ENCODE measurements around the gene ZFP64.
A peak's percentile ranks its signal among the peaks of the same experiment; 100 is the strongest.
"Not testable (repeated sequence)": the region's sequence is repeated elsewhere in the genome, so short reads cannot be mapped to it uniquely, and the experiment has no call there.

Gene ZFP64

DNA sequence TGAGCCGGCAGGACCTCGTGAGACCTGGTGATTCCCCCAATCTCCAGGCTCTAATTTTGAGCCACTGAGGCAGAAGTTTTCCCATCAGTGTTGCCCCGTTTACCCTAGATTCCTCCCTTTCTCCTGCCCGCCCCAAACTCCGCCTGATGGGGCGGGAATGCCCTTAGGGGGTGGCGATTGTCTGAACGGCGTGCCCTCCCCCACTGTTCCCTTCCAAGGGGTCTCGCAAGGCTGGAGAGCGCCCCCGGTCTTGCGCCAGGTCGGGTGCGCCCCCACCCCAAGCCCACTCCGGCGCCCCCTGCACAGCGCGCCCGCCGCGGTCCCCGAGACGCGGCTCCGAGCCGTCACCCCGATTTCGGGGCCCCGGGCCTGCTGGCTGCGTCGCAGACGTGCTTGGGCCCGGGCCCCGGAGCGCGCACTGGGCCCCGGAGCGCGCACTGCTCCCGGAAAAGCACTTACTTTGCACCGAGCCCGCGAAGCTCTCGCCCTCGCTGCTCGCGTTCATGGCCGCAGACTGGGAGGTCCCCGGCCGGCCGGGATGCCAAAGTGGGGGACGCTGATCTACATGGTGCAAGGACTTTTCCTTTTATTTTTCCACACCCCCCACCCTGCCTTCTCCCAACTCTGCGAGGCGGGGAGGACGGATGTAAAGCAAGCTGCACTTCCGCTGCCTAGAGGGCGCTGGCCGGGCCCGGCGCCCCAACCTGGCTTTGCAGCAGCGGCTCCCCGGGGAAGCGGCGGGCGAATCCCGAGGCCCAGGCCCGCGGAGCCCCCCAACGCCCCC, at the start of gene ZFP64:
TSS of gene ZFP64 (minus strand) at position 648 of the 784 bp plus-strand sequence. CDS start at position 505, 143 bp downstream.
- Mint-ChIP-seq H3K36me3 (ENCODE audit: low read depth) (peaks cover 15% of the 10 kb centered on the region), H3K4me1 (ENCODE audit: low read depth) (peaks cover 20% of the 10 kb centered on the region), H3K9me3 (no peaks in the 10 kb centered on the region), H3K27ac (peak within 1 kb of the TSS; percentile 88), H3K4me3 (peak within 1 kb of the TSS; percentile 91), H3K27me3 (no peaks in the 10 kb centered on the region)
- intact Hi-C loops (cut with micrococcal nuclease) = no loop called here

DNA sequence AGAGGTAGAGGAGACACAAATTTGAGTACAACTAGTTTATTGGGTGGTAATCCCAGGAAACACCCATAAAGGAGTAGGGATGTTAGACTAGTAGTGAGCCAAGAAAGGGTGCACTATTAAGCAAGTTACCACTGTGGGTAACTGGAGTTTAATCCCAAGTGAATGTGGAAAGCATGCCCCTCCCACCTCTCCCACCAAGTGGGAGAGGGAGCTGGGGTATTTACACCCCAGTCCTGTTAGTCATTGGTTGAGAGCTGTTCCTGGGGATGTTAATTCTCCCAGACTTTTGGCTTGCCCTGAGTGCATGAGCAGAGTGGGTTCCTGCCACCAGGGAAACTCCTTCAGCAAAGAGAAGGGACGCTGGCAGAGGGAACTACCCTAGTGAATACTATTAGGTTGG, 49.2 kb upstream of the ZFP64 start:
- Mint-ChIP-seq H3K4me3 (no peak overlapping the region), H3K36me3 (ENCODE audit: low read depth) (no peaks in the 10 kb centered on the region), H3K9me3 (no peaks in the 10 kb centered on the region), H3K4me1 (ENCODE audit: low read depth) (no peaks in the 10 kb centered on the region), H3K27me3 (peaks cover 2% of the 10 kb centered on the region), H3K27ac (no peak overlapping the region)
- intact Hi-C loops (cut with micrococcal nuclease) = loop anchor here (5.0 kb wide), 2 partner anchors 976 to 1306 kb away; no protein-coding TSS in a partner anchor

DNA sequence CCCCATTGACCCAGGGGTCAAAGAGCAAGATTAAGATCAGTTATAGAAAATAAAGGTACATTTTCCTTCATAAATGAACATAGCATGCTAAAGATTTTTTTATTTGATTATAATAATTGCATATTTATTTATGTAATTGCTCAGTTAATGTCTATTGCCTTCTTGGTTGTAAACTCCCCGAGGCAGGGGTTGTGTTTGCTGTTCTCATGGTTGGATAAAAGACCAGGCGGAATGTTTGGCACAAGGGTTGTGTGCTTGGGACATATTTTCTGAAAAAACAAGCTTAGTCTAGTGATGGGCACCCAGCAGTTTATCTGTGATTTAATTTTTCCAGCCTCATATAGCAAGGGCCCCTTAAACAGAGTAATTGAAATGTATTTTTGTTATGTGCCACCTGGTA, 47.5 kb upstream of the ZFP64 start:
- H3K27me3 Mint-ChIP-seq = no peaks in the 10 kb centered on the region
- H3K4me3 Mint-ChIP-seq = no peak overlapping the region
- H3K27ac Mint-ChIP-seq = no peak overlapping the region
- no peaks in the 10 kb centered on the region for H3K9me3 Mint-ChIP-seq
- no peaks in the 10 kb centered on the region for H3K4me1 Mint-ChIP-seq (ENCODE audit: low read depth)
- H3K36me3 Mint-ChIP-seq (ENCODE audit: low read depth) = no peaks in the 10 kb centered on the region
- intact Hi-C loops (cut with micrococcal nuclease) = no loop called here

DNA sequence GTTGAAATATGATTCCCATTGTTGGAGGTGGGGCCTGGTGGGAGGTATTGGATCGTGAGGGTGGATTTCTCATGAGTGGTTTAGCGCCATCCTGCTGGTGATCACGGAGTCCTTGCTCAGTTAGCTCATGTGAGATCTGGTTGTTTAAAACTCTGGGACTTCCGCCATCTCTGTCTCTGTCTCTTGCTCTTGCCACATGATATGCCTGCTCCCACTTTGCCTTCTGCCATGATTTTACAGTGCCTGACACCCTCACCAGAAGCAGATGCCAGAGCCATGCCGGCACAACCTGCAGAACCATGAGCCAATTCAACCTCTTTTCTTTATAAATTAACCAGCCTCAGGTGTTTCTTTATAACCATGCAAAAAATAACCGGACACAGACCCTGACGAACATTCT, 44.7 kb upstream of the ZFP64 start:
- Mint-ChIP-seq H3K4me1 (ENCODE audit: low read depth) (no peaks in the 10 kb centered on the region), H3K27ac (no peak overlapping the region), H3K36me3 (ENCODE audit: low read depth) (no peaks in the 10 kb centered on the region), H3K9me3 (no peaks in the 10 kb centered on the region), H3K27me3 (no peaks in the 10 kb centered on the region), H3K4me3 (no peak overlapping the region)
- intact Hi-C loops (cut with micrococcal nuclease) = no loop called here

DNA sequence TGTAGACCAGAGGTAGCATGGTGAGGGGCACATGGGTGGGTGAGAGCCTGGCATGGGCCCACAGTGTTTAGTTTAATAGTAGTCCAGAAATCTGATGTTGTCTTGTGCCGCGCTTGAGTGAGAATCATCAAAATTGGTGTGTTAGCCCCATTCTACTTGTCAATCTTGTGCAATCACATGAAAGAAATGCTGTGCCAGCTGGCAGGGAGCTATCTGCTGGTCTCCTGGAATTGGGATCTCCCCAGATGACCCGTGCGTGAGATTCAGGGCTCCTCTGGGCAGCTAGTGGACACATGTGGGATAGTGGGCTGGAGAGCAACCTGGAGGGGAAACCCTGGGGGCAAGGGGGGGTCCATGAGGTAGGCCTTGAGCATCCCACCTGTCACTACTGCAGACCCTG, 43.5 kb upstream of the ZFP64 start:
- H3K9me3 Mint-ChIP-seq = no peaks in the 10 kb centered on the region
- no peaks in the 10 kb centered on the region for H3K36me3 Mint-ChIP-seq (ENCODE audit: low read depth)
- no peak overlapping the region for H3K4me3 Mint-ChIP-seq
- H3K27ac Mint-ChIP-seq = no peak overlapping the region
- intact Hi-C loops (cut with micrococcal nuclease) = no loop called here
- H3K27me3 Mint-ChIP-seq = no peaks in the 10 kb centered on the region
- no peaks in the 10 kb centered on the region for H3K4me1 Mint-ChIP-seq (ENCODE audit: low read depth)

DNA sequence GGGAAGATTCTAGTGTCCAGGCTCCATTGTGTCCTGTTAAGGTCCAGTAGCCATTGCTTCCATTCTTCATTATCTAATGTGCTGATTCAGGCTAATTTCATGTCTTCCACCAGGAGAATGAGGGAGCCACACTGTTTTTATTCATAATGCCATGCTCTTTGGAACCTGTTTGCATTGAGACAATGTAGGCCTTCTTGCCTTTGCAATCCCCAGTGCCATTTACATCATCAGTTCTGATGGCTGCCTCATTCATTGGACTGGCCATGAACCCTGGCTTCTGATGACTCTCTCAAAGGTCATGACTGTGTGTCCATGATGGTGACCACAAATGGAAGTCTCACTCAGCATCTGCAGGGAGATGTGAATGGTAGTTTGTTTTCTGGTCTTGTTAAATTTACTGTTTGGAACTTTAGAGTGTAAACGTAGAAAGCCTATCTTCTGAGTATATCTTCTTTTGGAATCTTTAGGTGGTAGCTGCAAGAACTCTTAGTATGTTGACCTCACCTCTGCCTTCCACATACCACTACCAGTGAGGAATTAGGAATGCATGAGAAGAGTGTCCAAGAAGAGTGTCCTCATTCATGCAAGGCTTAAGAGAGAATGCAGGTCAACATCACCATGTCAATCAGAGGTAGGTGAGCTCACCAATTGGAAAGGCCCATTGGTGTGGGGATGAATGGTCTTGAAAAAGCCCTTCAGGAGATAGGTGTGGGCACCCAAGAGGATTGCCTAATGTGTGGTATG, 42.9 kb upstream of the ZFP64 start:
- no peaks in the 10 kb centered on the region for H3K9me3 Mint-ChIP-seq
- H3K27me3 Mint-ChIP-seq = no peaks in the 10 kb centered on the region
- no peaks in the 10 kb centered on the region for H3K4me1 Mint-ChIP-seq (ENCODE audit: low read depth)
- no peak overlapping the region for H3K27ac Mint-ChIP-seq
- intact Hi-C loops (cut with micrococcal nuclease) = no loop called here
- no peak overlapping the region for H3K4me3 Mint-ChIP-seq
- no peaks in the 10 kb centered on the region for H3K36me3 Mint-ChIP-seq (ENCODE audit: low read depth)

DNA sequence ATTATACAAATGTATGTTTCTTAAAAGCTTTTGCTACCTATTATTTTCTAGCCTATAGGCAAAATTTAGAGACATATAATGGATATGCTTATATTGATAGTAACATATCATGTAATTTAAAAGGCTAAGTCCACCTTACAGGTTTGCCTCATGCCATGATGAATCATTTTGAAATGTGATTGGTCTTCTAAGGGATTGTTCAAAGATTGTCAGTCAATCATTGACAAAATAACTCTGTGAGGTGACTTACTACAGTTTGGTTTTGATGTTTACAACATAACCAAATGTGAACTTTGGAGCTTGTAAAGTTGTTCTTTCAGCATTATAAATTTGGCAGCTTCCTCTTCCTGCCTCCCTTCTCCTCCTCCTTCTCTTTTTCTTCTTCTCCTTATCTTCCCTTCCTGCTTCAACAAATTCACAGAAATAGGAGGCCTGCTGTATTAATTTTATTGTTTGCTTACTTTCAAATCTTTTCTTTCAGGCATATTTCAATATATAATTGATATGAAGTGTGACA, 39.7 kb upstream of the ZFP64 start:
- H3K4me3 Mint-ChIP-seq = no peak overlapping the region
- no peaks in the 10 kb centered on the region for H3K9me3 Mint-ChIP-seq
- peaks cover 5% of the 10 kb centered on the region for H3K27me3 Mint-ChIP-seq
- no peaks in the 10 kb centered on the region for H3K36me3 Mint-ChIP-seq (ENCODE audit: low read depth)
- no peaks in the 10 kb centered on the region for H3K4me1 Mint-ChIP-seq (ENCODE audit: low read depth)
- intact Hi-C loops (cut with micrococcal nuclease) = no loop called here
- H3K27ac Mint-ChIP-seq = no peak overlapping the region

DNA sequence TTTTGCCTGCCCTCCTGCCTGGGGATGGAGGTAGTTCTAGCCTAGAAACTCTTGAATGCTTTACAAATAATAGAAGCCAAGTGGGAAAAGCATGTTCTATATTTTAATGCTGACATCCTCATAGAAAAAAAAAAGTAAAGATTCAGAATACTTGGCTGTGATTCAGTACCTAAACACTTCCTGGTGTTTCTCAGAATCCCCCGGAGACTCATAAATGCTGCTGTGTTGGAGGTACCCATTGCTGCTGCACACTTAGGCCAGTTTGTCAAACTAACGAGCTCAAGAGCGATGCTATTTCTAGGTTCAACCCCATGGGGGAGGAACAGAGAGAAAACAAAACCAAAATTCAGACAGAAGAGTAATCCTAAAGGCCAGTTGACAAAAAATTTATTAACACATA, 38.8 kb upstream of the ZFP64 start:
- Mint-ChIP-seq H3K4me3 (no peak overlapping the region), H3K27ac (no peak overlapping the region), H3K36me3 (ENCODE audit: low read depth) (no peaks in the 10 kb centered on the region), H3K27me3 (peaks cover 6% of the 10 kb centered on the region), H3K4me1 (ENCODE audit: low read depth) (no peaks in the 10 kb centered on the region), H3K9me3 (no peaks in the 10 kb centered on the region)
- intact Hi-C loops (cut with micrococcal nuclease) = no loop called here

DNA sequence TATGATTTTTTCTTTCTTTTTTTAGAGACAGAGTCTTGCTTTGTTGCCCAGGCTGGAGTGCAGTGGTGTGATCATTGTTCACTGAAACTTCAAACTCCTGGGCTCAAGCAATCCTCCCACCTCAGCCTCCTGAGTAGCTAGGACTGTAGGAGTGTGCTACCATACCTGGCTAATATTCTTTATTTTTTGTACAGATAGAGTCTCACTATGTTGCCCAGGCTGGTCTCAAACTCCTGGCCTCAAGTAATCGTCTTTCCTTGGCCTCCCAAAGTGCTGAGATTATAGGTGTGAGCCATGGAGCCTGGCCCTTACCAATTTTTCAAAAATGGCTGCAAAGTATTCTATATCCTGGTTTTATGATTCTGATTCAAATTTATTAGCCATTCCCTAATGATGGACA, 37.8 kb upstream of the ZFP64 start:
- H3K9me3 Mint-ChIP-seq; H3K4me1 Mint-ChIP-seq (ENCODE audit: low read depth); H3K36me3 Mint-ChIP-seq (ENCODE audit: low read depth); intact Hi-C loops (cut with micrococcal nuclease); H3K4me3 Mint-ChIP-seq; H3K27me3 Mint-ChIP-seq; H3K27ac Mint-ChIP-seq: not testable (repeated sequence)

DNA sequence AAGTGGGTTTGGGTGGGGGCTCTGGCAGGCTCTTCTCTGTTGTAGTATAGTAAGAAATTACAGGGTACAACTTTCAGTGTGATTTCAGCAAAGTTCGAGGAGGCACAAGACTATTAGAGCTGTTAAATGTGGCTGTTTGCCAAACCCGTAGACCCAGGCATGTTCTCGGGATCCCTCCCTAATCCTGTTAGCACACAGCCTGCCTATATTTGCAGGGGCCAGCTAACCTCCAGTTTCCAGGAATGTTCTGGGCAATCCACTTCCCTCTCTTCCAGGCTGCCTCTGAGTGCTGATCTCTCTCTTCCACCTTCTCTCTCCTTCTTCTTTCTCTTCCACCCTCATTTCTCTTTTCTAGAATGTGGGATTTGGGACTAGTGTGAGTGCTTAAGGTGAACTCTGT, 34.8 kb upstream of the ZFP64 start:
- Mint-ChIP-seq H3K27ac (no peak overlapping the region), H3K36me3 (ENCODE audit: low read depth) (no peaks in the 10 kb centered on the region), H3K27me3 (peaks cover 9% of the 10 kb centered on the region), H3K4me3 (no peak overlapping the region), H3K4me1 (ENCODE audit: low read depth) (no peaks in the 10 kb centered on the region), H3K9me3 (peaks cover 8% of the 10 kb centered on the region)
- intact Hi-C loops (cut with micrococcal nuclease) = no loop called here

DNA sequence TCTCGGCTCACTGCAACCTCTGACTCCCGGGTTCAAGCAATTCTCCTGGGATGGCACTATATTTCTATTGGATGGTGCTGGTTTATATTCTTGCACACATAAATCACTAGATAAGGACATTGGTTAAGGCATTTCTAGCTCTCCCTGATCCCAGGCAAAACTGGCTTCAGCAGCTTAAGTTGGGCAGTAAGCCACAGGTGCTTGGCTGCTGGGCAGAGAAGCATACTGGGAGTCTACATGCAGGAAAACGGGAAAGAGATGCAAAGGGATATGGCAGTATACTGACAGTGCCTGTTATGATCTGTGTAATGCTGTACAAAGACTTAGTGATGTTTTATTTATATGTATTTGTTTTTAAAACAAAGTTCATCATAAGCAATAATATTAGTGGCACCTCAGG, 33.3 kb upstream of the ZFP64 start:
- no peaks in the 10 kb centered on the region for H3K4me1 Mint-ChIP-seq (ENCODE audit: low read depth)
- H3K27ac Mint-ChIP-seq = no peak overlapping the region
- intact Hi-C loops (cut with micrococcal nuclease) = no loop called here
- no peak overlapping the region for H3K4me3 Mint-ChIP-seq
- H3K27me3 Mint-ChIP-seq = peaks cover 9% of the 10 kb centered on the region
- H3K9me3 Mint-ChIP-seq = peaks cover 22% of the 10 kb centered on the region
- no peaks in the 10 kb centered on the region for H3K36me3 Mint-ChIP-seq (ENCODE audit: low read depth)

DNA sequence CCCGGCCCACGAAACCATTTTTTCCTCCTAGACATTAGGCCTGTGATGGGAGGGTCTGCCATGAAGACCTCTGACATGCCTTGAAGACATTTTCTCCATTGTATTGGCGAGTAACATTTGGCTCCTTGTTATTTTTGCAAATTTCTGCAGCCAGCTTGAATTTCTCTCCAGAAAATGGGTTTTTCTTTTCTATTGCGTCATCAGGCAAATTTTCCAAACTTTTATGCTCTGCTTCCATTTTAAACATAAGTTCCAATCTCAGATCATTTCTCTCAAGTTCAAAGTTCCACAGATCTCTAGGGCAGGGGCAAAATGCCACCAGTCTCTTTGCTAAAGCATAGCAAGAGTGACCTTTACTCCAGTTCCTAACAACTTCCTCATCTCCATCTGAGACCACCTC, 29.8 kb upstream of the ZFP64 start:
- H3K36me3 Mint-ChIP-seq (ENCODE audit: low read depth); H3K4me1 Mint-ChIP-seq (ENCODE audit: low read depth); intact Hi-C loops (cut with micrococcal nuclease); H3K27me3 Mint-ChIP-seq; H3K4me3 Mint-ChIP-seq; H3K27ac Mint-ChIP-seq: not testable (repeated sequence)
- peaks cover 37% of the 10 kb centered on the region for H3K9me3 Mint-ChIP-seq

DNA sequence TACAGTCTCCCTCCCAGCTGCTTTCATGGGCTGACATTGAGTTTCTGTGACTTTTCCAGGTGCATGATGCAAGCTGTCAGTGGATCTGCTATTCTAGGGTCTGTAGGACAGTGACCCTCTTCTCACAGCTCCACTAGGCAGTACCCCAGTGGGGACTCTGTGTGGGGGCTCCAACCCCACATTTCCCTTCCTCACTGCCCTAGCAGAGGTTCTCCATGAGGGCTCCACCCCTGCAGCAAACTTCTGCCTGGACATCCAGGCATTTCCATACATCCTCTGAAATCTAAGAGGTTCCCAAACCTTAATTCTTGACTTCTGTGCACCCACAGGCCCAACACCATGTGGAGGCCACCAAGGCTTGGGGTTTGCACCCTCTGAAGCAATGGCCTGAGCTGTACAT, 29.3 kb upstream of the ZFP64 start:
- H3K4me3 Mint-ChIP-seq; H3K27ac Mint-ChIP-seq; H3K36me3 Mint-ChIP-seq (ENCODE audit: low read depth); intact Hi-C loops (cut with micrococcal nuclease); H3K4me1 Mint-ChIP-seq (ENCODE audit: low read depth); H3K27me3 Mint-ChIP-seq: not testable (repeated sequence)
- peaks cover 37% of the 10 kb centered on the region for H3K9me3 Mint-ChIP-seq

DNA sequence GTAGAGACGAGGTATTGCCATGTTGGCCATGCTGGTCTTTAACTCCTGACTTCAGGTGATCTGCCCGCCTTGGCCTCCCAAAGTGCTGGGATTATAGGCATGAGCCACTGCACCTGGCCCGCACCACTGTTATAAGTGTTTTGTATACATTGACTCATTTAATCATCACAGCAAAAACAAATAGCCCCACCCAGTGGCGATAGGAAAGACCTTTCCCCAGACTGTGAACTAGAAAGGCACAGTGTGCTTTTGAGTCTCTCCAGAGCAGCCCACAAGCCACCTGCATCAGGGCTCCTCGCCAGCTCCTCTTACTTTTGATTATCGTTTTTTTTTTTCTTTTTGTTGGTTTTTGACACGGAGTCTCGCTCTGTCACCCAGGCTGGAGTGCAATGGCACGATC, 27.9 kb upstream of the ZFP64 start:
- no peak overlapping the region for H3K4me3 Mint-ChIP-seq
- no peak overlapping the region for H3K27ac Mint-ChIP-seq
- intact Hi-C loops (cut with micrococcal nuclease) = no loop called here
- peaks cover 2% of the 10 kb centered on the region for H3K27me3 Mint-ChIP-seq
- peaks cover 37% of the 10 kb centered on the region for H3K9me3 Mint-ChIP-seq
- no peaks in the 10 kb centered on the region for H3K36me3 Mint-ChIP-seq (ENCODE audit: low read depth)
- no peaks in the 10 kb centered on the region for H3K4me1 Mint-ChIP-seq (ENCODE audit: low read depth)

Measured in dendritic cell treated with granulocyte-macrophage colony-stimulating factor and Interleukin-4, amounts not matched to agents 40 ng/mL and 50 ng/mL, for 4 days (primary cell).